WTC11 (cell line): ENCODE data around the gene TOX2. TPM values are rescaled to one million over a fixed set of nuclear protein-coding genes. Genes with fewer than 3 reads are reported as not detected.

Source experiments
- ATAC-seq: fragments of 200-7000 bp; cut with Tn5 transposase; 2 replicates; pipeline ENCODE4 v1.10.0; 2021; ENCODE audit warnings: mild to moderate bottlenecking, moderate library complexity
- CTCF ChIA-PET: fragments of 300-600 bp; sonication (Branson Sonifier 250); formaldehyde crosslinking; loops from one replicate; lab custom pipeline; 2021; ENCODE audit warnings: antibody characterized with exemption; lab: Charles Lee
- POLR2A ChIA-PET: fragments of 350-600 bp; sonication (Branson Sonifier 250); formaldehyde crosslinking; loops from one replicate; lab custom pipeline; 2021; ENCODE audit warnings: antibody characterized with exemption; lab: Charles Lee
- DNase-seq: peaks from one replicate; pipeline ENCODE4 v3.0.0; 2021; ENCODE audit warnings: low spot score
- H3K27ac Mint-ChIP-seq: 2 replicates; pipeline ENCODE4 v1.8.0; 2021; ENCODE audit warnings: mixed read lengths
- H3K27me3 Mint-ChIP-seq: 2 replicates; pipeline ENCODE4 v1.8.0; 2021; ENCODE audit warnings: low read depth, mild to moderate bottlenecking, moderate library complexity, mixed read lengths
- H3K36me3 Mint-ChIP-seq: 2 replicates; pipeline ENCODE4 v1.8.0; 2021; ENCODE audit warnings: mixed read lengths
- H3K4me1 Mint-ChIP-seq: 2 replicates; pipeline ENCODE4 v1.8.0; 2022; ENCODE audit warnings: mixed read lengths
- H3K4me3 Mint-ChIP-seq: 2 replicates; pipeline ENCODE4 v1.8.0; 2021; ENCODE audit warnings: mild to moderate bottlenecking, moderate library complexity, mixed read lengths
- H3K9me3 Mint-ChIP-seq: 2 replicates; pipeline ENCODE4 v1.8.0; 2021; ENCODE audit warnings: mixed read lengths
- CBFB ChIP-seq: sonication (generic); formaldehyde crosslinking; IDR thresholded peaks from 2 replicates; pipeline ENCODE4 v1.8.1; 2022; ENCODE audit warnings: mild to moderate bottlenecking, low read depth, missing genetic modification reagents
- ELF4 ChIP-seq: sonication (generic); formaldehyde crosslinking; IDR thresholded peaks from 2 replicates; pipeline ENCODE4 v1.8.1; 2022; ENCODE audit warnings: low read depth, mild to moderate bottlenecking, moderate library complexity, missing genetic modification reagents
- FOXK1 ChIP-seq: sonication (generic); formaldehyde crosslinking; IDR thresholded peaks from 2 replicates; pipeline ENCODE4 v1.8.0; 2022; ENCODE audit warnings: mild to moderate bottlenecking, moderate library complexity, missing genetic modification reagents
- GTF2I ChIP-seq: fragments of 250-450 bp; sonication (Bioruptor Pico); conservative IDR thresholded peaks from 2 replicates; pipeline ENCODE4 v1.4.0; 2021; ENCODE audit warnings: mild to moderate bottlenecking
- JAZF1 ChIP-seq: fragments of 250-450 bp; sonication (Bioruptor Pico); IDR thresholded peaks from 2 replicates; pipeline ENCODE4 v1.9.0; 2021; ENCODE audit warnings: moderate library complexity, mild to moderate bottlenecking, inconsistent platforms
- MXD4 ChIP-seq: fragments of 250-450 bp; sonication (Bioruptor Pico); IDR thresholded peaks from 2 replicates; pipeline ENCODE4 v1.8.0; 2021; ENCODE audit warnings: mild to moderate bottlenecking, moderate library complexity, borderline replicate concordance
- NFATC4 ChIP-seq: fragments of 250-450 bp; sonication (Bioruptor Pico); IDR thresholded peaks from 2 replicates; pipeline ENCODE4 v1.9.0; 2021; ENCODE audit warnings: mild to moderate bottlenecking
- NFYB ChIP-seq: sonication (generic); formaldehyde crosslinking; conservative IDR thresholded peaks from 2 replicates; pipeline ENCODE4 v1.8.0; 2022; ENCODE audit warnings: low read depth, missing genetic modification reagents
- NR3C1 ChIP-seq: sonication (generic); formaldehyde crosslinking; conservative IDR thresholded peaks from 2 replicates; pipeline ENCODE4 v1.8.1; 2023; ENCODE audit warnings: low read depth, mild to moderate bottlenecking, missing genetic modification reagents
- OVOL2 ChIP-seq: fragments of 250-450 bp; sonication (Bioruptor Pico); IDR thresholded peaks from 2 replicates; pipeline ENCODE4 v1.9.0; 2021; ENCODE audit warnings: mild to moderate bottlenecking, borderline replicate concordance
- PRRX2 ChIP-seq: fragments of 250-450 bp; sonication (Bioruptor Pico); IDR thresholded peaks from 2 replicates; pipeline ENCODE4 v1.8.0; 2021; ENCODE audit warnings: mild to moderate bottlenecking
- RORB ChIP-seq: fragments of 250-450 bp; sonication (Bioruptor Pico); IDR thresholded peaks from 2 replicates; pipeline ENCODE4 v1.9.0; 2021; ENCODE audit warnings: mild to moderate bottlenecking
- SMAD4 ChIP-seq: sonication (generic); formaldehyde crosslinking; IDR thresholded peaks from 2 replicates; pipeline ENCODE4 v1.8.0; 2022; ENCODE audit warnings: mild to moderate bottlenecking, missing genetic modification reagents
- SOX15 ChIP-seq: fragments of 250-450 bp; sonication (Bioruptor Pico); IDR thresholded peaks from 2 replicates; pipeline ENCODE4 v1.9.0; 2021; ENCODE audit warnings: mild to moderate bottlenecking
- SP1 ChIP-seq: sonication (generic); formaldehyde crosslinking; conservative IDR thresholded peaks from 2 replicates; pipeline ENCODE4 v1.8.1; 2022; ENCODE audit warnings: missing genetic modification reagents
- TEAD1 ChIP-seq: sonication (generic); formaldehyde crosslinking; IDR thresholded peaks from 2 replicates; pipeline ENCODE4 v1.8.0; 2022; ENCODE audit warnings: mild to moderate bottlenecking, missing genetic modification reagents
- ZNF121 ChIP-seq: sonication (generic); formaldehyde crosslinking; IDR thresholded peaks from 2 replicates; pipeline ENCODE4 v1.8.0; 2023; ENCODE audit warnings: missing genetic modification reagents
- ZNF219 ChIP-seq: sonication (generic); formaldehyde crosslinking; IDR thresholded peaks from 2 replicates; pipeline ENCODE4 v1.8.0; 2023; ENCODE audit warnings: missing genetic modification reagents, mild to moderate bottlenecking, borderline replicate concordance
- total RNA-seq: library from RNA; stranded (reverse); gene quantifications from 3 replicates; pipeline ENCODE4 v1.2.3, GENCODE V29; 2021
- TF ChIP-seq, protein P1 (sequence below): fragments of 250-450 bp; sonication (Bioruptor Pico); IDR thresholded peaks from 2 replicates; pipeline ENCODE4 v1.9.0; 2021; ENCODE audit warnings: mild to moderate bottlenecking, borderline replicate concordance
- TF ChIP-seq, protein P2 (sequence below): sonication (generic); formaldehyde crosslinking; IDR thresholded peaks from 2 replicates; pipeline ENCODE4 v1.8.1; 2023; ENCODE audit warnings: mild to moderate bottlenecking, missing genetic modification reagents, moderate library complexity
- TF ChIP-seq, protein P3 (sequence below): sonication (generic); formaldehyde crosslinking; IDR thresholded peaks from 2 replicates; pipeline ENCODE4 v1.8.1; 2022; ENCODE audit warnings: mild to moderate bottlenecking, moderate library complexity, missing genetic modification reagents
- TF ChIP-seq, protein P4 (sequence below): fragments of 250-450 bp; sonication (Bioruptor Pico); conservative IDR thresholded peaks from 2 replicates; pipeline ENCODE4 v1.9.0; 2021; ENCODE audit warnings: mild to moderate bottlenecking
- TF ChIP-seq, protein P5 (sequence below): fragments of 250-450 bp; sonication (Bioruptor Pico); IDR thresholded peaks from 2 replicates; pipeline ENCODE4 v2.1.2; 2022; ENCODE audit warnings: mild to moderate bottlenecking, moderate library complexity
- TF ChIP-seq, protein P6 (sequence below): sonication (generic); formaldehyde crosslinking; IDR thresholded peaks from 2 replicates; pipeline ENCODE4 v1.8.1; 2023; ENCODE audit warnings: mild to moderate bottlenecking, missing genetic modification reagents

The TOX2 gene
- total RNA-seq, 1 experiment from 2014 or later, result 3.4 TPM

DNA sequence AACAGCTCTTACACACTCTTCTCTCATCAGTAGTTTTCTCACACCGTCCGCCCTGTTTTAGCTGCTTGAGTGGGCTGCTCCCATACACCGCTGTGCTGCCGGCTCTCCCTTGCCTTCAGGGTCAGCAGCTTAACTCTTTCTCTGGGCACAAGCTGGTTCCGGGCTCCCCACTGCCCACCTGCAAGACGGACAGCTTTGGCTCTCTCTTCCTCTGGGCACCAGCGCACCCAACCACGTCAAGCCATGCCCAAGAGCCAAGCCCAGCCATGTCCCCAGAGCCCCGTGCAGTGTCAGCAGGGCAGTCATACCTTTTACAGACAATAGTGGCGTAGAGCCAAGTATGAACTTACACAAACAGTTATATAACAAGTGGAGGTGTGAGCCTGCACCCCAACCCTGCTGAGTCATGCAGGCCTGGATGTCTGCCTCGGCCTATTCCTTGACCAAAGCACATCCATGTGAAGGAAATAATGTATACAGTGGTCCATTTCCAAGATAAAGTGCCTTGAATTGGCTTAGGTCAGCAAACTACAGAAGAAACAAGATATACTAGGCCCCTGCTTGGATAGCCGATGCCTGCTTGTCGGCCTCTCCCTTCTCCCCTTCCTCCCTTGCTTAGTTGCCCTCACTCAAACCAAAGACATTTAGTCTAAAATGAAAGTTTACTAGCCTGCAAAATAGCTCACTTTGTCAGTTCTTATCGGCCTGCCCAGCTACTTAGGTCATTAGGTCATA is 183.0 kb downstream of the TOX2 start (continued):
- TF ChIP-seq, protein P1, sequence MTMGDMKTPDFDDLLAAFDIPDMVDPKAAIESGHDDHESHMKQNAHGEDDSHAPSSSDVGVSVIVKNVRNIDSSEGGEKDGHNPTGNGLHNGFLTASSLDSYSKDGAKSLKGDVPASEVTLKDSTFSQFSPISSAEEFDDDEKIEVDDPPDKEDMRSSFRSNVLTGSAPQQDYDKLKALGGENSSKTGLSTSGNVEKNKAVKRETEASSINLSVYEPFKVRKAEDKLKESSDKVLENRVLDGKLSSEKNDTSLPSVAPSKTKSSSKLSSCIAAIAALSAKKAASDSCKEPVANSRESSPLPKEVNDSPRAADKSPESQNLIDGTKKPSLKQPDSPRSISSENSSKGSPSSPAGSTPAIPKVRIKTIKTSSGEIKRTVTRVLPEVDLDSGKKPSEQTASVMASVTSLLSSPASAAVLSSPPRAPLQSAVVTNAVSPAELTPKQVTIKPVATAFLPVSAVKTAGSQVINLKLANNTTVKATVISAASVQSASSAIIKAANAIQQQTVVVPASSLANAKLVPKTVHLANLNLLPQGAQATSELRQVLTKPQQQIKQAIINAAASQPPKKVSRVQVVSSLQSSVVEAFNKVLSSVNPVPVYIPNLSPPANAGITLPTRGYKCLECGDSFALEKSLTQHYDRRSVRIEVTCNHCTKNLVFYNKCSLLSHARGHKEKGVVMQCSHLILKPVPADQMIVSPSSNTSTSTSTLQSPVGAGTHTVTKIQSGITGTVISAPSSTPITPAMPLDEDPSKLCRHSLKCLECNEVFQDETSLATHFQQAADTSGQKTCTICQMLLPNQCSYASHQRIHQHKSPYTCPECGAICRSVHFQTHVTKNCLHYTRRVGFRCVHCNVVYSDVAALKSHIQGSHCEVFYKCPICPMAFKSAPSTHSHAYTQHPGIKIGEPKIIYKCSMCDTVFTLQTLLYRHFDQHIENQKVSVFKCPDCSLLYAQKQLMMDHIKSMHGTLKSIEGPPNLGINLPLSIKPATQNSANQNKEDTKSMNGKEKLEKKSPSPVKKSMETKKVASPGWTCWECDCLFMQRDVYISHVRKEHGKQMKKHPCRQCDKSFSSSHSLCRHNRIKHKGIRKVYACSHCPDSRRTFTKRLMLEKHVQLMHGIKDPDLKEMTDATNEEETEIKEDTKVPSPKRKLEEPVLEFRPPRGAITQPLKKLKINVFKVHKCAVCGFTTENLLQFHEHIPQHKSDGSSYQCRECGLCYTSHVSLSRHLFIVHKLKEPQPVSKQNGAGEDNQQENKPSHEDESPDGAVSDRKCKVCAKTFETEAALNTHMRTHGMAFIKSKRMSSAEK (CRISPR knock-in tag), result no peak
- TF ChIP-seq SMAD4 (CRISPR knock-in tag), result no peak
- TF ChIP-seq, protein P2, sequence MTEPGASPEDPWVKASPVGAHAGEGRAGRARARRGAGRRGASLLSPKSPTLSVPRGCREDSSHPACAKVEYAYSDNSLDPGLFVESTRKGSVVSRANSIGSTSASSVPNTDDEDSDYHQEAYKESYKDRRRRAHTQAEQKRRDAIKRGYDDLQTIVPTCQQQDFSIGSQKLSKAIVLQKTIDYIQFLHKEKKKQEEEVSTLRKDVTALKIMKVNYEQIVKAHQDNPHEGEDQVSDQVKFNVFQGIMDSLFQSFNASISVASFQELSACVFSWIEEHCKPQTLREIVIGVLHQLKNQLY (CRISPR knock-in tag), result no peak
- TF ChIP-seq, protein P3, sequence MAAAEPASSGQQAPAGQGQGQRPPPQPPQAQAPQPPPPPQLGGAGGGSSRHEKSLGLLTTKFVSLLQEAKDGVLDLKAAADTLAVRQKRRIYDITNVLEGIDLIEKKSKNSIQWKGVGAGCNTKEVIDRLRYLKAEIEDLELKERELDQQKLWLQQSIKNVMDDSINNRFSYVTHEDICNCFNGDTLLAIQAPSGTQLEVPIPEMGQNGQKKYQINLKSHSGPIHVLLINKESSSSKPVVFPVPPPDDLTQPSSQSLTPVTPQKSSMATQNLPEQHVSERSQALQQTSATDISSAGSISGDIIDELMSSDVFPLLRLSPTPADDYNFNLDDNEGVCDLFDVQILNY (CRISPR knock-in tag), result no peak
- no peak for TF ChIP-seq OVOL2 (CRISPR knock-in tag)
- no peak for TF ChIP-seq JAZF1
- TF ChIP-seq, protein P4, sequence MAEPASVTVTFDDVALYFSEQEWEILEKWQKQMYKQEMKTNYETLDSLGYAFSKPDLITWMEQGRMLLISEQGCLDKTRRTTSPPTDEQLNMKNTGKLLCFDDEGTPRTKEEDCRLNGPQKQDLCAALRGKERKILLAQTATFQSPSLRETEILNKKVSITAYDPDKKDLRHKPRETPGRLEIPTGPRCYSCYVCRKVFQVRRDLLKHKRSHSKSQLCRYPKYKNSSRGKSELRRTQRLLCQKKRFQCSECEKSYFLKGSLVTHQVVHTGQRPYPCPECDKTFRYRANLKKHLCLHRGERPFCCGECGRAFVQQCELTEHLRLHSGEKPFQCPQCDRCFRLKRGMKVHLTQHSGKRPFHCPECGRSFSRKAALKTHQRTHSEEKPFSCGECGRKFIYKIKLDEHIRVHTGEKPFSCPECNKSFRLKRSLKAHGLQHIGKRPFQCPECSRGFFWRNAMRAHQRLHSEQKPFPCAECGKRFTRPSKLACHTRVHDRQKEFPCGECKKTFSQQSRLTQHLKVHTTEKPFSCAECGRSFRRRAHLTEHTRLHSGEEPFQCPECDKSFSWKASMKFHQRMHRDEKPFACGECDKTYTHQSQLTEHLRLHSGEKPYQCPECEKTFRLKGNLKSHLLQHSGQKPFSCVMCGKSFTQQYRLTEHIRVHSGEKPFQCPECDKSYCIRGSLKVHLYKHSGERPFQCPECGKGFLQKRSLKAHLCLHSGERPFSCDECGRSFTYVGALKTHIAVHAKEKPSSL (CRISPR knock-in tag), result no peak
- TF ChIP-seq PRRX2 (CRISPR knock-in tag), result no peak
- no peak for TF ChIP-seq FOXK1 (CRISPR knock-in tag)
- no peak for TF ChIP-seq SOX15 (CRISPR knock-in tag)
- TF ChIP-seq MXD4, result no peak
- TF ChIP-seq, protein P5, sequence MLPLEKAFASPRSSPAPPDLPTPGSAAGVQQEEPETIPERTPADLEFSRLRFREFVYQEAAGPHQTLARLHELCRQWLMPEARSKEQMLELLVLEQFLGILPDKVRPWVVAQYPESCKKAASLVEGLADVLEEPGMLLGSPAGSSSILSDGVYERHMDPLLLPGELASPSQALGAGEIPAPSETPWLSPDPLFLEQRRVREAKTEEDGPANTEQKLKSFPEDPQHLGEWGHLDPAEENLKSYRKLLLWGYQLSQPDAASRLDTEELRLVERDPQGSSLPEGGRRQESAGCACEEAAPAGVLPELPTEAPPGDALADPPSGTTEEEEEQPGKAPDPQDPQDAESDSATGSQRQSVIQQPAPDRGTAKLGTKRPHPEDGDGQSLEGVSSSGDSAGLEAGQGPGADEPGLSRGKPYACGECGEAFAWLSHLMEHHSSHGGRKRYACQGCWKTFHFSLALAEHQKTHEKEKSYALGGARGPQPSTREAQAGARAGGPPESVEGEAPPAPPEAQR (CRISPR knock-in tag), result no peak
- no peak for TF ChIP-seq NR3C1 (CRISPR knock-in tag)
- TF ChIP-seq, all 79 proteins: peak for 0

DNA sequence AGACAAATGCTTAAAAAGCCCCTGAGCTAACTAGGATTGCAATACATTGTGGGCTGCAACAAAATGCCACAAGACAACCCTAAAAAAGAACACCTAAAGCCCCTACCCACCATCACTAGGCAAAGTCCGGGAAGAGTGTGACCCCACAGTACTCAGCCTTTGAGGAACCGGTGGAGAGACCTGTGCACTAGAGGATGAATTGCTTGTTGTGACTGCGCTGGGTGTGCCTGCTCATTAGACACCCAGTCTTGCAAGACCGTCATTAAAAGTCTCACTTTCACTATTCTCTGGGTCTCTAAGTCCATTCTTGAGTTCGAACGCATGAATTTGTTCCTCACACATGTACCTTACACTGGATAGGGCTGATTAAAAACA is 183.6 kb downstream of the TOX2 start:
- TF ChIP-seq MXD4 (no peak), SP1 (no peak), TEAD1 (CRISPR knock-in tag) (no peak), NR3C1 (CRISPR knock-in tag) (no peak), FOXK1 (CRISPR knock-in tag) (no peak), ZNF219 (CRISPR knock-in tag) (no peak), CBFB (CRISPR knock-in tag) (no peak), ELF4 (CRISPR knock-in tag) (no peak), ZNF121 (CRISPR knock-in tag) (no peak), NFYB (no peak), NFATC4 (no peak), RORB (CRISPR knock-in tag) (no peak), GTF2I (CRISPR knock-in tag) (no peak)
- TF ChIP-seq, protein P6, sequence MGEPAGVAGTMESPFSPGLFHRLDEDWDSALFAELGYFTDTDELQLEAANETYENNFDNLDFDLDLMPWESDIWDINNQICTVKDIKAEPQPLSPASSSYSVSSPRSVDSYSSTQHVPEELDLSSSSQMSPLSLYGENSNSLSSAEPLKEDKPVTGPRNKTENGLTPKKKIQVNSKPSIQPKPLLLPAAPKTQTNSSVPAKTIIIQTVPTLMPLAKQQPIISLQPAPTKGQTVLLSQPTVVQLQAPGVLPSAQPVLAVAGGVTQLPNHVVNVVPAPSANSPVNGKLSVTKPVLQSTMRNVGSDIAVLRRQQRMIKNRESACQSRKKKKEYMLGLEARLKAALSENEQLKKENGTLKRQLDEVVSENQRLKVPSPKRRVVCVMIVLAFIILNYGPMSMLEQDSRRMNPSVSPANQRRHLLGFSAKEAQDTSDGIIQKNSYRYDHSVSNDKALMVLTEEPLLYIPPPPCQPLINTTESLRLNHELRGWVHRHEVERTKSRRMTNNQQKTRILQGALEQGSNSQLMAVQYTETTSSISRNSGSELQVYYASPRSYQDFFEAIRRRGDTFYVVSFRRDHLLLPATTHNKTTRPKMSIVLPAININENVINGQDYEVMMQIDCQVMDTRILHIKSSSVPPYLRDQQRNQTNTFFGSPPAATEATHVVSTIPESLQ (CRISPR knock-in tag), result no peak
- ChIA-PET POLR2A (no interaction called here), CTCF (no interaction called here)
- ATAC-seq, result no peak
- Mint-ChIP-seq H3K9me3 (peaks cover 5% of the 10 kb centered on the region; the same call in 1 of the 2 replicates), H3K27me3 (no peaks in the 10 kb centered on the region; the same call in 1 of the 2 replicates), H3K36me3 (no peaks in the 10 kb centered on the region), H3K4me1 (no peaks in the 10 kb centered on the region), H3K27ac (no peak overlapping the region), H3K4me3 (no peak overlapping the region)
- no peak for DNase-seq
